Prostate gland (tissue), 2 donors: ENCODE data around the gene PCDHGA1. TPM values are rescaled to one million over a fixed set of nuclear protein-coding genes. Genes with fewer than 3 reads are reported as not detected.

Experiments
- DNase-seq: peaks from one replicate; pipeline ENCODE4 v3.0.0-alpha.2; 2019; ENCODE audit warnings: low spot score
- H3K27ac ChIP-seq, 2 donors: fragments of 200-600 bp; sonication (generic); 2 replicates each; pipeline ENCODE4 v1.5.1; 2017 to 2019
- H3K27me3 ChIP-seq: fragments of 200-600 bp; sonication (generic); replicated peaks from 2 replicates; pipeline ENCODE4 v1.5.1; 2019; ENCODE audit not compliant: insufficient read depth
- H3K36me3 ChIP-seq, 2 donors: fragments of 200-600 bp; sonication (generic); 1 replicate in 1 of 2; 2 replicates in 1 of 2; pipeline versions ENCODE4 v1.5.1 to v1.8.1; 2017 to 2019
- H3K4me1 ChIP-seq: fragments of 200-600 bp; sonication (generic); replicated peaks from 2 replicates; pipeline ENCODE4 v1.5.1; 2019
- H3K4me3 ChIP-seq, 2 donors: fragments of 200-600 bp; sonication (generic); 2 replicates each; pipeline ENCODE4 v1.5.1; 2017 to 2019
- H3K9me3 ChIP-seq: fragments of 200-600 bp; sonication (generic); 2 replicates; pipeline ENCODE4 v1.5.1; 2017
- CTCF ChIP-seq, 4 experiments: fragments of 200-600 bp in 2 of 4; fragments of 450-650 bp in 2 of 4; sonication (generic) in 2 of 4; IDR thresholded peaks; 1 replicate in 3 of 4; 2 replicates in 1 of 4; pipeline ENCODE4 v1.5.1; 2016 to 2019; ENCODE audit warnings: antibody characterized with exemption in 4 of 4, mild to moderate bottlenecking in 2 of 4, moderate library complexity in 2 of 4
- POLR2A ChIP-seq: fragments of 450-650 bp; IDR thresholded peaks from one replicate; pipeline ENCODE4 v1.6.1; 2016; ENCODE audit warnings: antibody characterized with exemption, mild to moderate bottlenecking
- POLR2AphosphoS5 ChIP-seq: sonication (generic); formaldehyde crosslinking; IDR thresholded peaks from one replicate; pipeline ENCODE4 v1.6.1; 2017; ENCODE audit warnings: antibody characterized with exemption
- WGBS: methylation state at CpG from one replicate; pipeline ENCODE4 v1.1.5; 2018; 5-methylcytosine and 5-hydroxymethylcytosine counted together
- intact Hi-C: fragments of 100-400 bp; cut with DNase I; formaldehyde crosslinking; loops from one replicate; pipeline ENCODE4 v1.14.2; 2022
- total RNA-seq, 2 donors: library from RNA; depleted of rRNA; stranded (reverse); fragments of >200 nt; gene quantifications; one replicate each; pipeline ENCODE4 v1.1.0, GENCODE V29; 2016

Gene PCDHGA1
- total RNA-seq, 2 donors from 2014 or later = 0.64 to 4.8 TPM

GRCh38 chr5:141496038-141496437 is 165.7 kb downstream of the PCDHGA1 start:
- H3K4me3 ChIP-seq = no peak overlapping the region
- no peaks in the 10 kb centered on the region for H3K27me3 ChIP-seq
- H3K9me3 ChIP-seq = no peaks in the 10 kb centered on the region
- H3K27ac ChIP-seq = no peak overlapping the region
- TF ChIP-seq POLR2A (no peak), POLR2AphosphoS5 (no peak), CTCF (IDR thresholded peaks at IDR 0.05) (no peak)
- 54% methylated on average over 4 of the region's 4 CpGs for WGBS
- intact Hi-C loops = no loop called here
- no peak for DNase-seq
- H3K36me3 ChIP-seq = no peaks in the 10 kb centered on the region
- no peaks in the 10 kb centered on the region for H3K4me1 ChIP-seq

- H3K4me1 ChIP-seq = no peaks in the 10 kb centered on the region
- TF ChIP-seq POLR2AphosphoS5 (no peak), CTCF (IDR thresholded peaks at IDR 0.05) (no peak), POLR2A (no peak)
- H3K36me3 ChIP-seq = no peaks in the 10 kb centered on the region
- H3K27ac ChIP-seq = no peak overlapping the region
- H3K27me3 ChIP-seq = no peaks in the 10 kb centered on the region
- no peak for DNase-seq
- no peak overlapping the region for H3K4me3 ChIP-seq
- H3K9me3 ChIP-seq = no peaks in the 10 kb centered on the region
- intact Hi-C loops = no loop called here
- WGBS = 73% methylated on average over 7 of the region's 7 CpGs
Observed at GRCh38 chr5:141501761-141502160, 171.4 kb downstream of the PCDHGA1 start.

GRCh38 chr5:141503681-141504080 is 173.4 kb downstream of the PCDHGA1 start:
- no peak for DNase-seq
- Histone ChIP-seq H3K36me3 (no peaks in the 10 kb centered on the region), H3K9me3 (no peaks in the 10 kb centered on the region), H3K27me3 (no peaks in the 10 kb centered on the region), H3K4me3 (no peak overlapping the region), H3K27ac (no peak overlapping the region), H3K4me1 (no peaks in the 10 kb centered on the region)
- no peak for TF ChIP-seq POLR2A
- no peak for TF ChIP-seq CTCF (IDR thresholded peaks at IDR 0.05)
- TF ChIP-seq POLR2AphosphoS5 = no peak
- WGBS = 100% methylated on average over 2 of the region's 2 CpGs
- intact Hi-C loops = no loop called here

GRCh38 chr5:141504216-141504615 is 173.9 kb downstream of the PCDHGA1 start:
- TF ChIP-seq POLR2AphosphoS5 = no peak
- TF ChIP-seq CTCF (IDR thresholded peaks at IDR 0.05) = no peak
- TF ChIP-seq POLR2A = no peak
- no peak for DNase-seq
- 92% methylated on average over 4 of the region's 4 CpGs for WGBS
- Histone ChIP-seq H3K27me3 (no peaks in the 10 kb centered on the region), H3K4me1 (no peaks in the 10 kb centered on the region), H3K4me3 (no peak overlapping the region), H3K27ac (no peak overlapping the region), H3K9me3 (no peaks in the 10 kb centered on the region), H3K36me3 (no peaks in the 10 kb centered on the region)
- intact Hi-C loops = no loop called here

GRCh38 chr5:141506381-141507155 is 176.3 kb downstream of the PCDHGA1 start:
- no peak for DNase-seq
- TF ChIP-seq POLR2AphosphoS5 (no peak), CTCF (IDR thresholded peaks at IDR 0.05) (no peak), POLR2A (no peak)
- intact Hi-C loops = no loop called here
- H3K9me3 ChIP-seq = no peaks in the 10 kb centered on the region
- H3K4me3 ChIP-seq = no peak overlapping the region
- peak overlapping the region in 1 of 2 donors; percentile 56 for H3K27ac ChIP-seq
- no peaks in the 10 kb centered on the region for H3K4me1 ChIP-seq
- WGBS = 69% methylated on average over 8 of the region's 8 CpGs
- H3K36me3 ChIP-seq = no peaks in the 10 kb centered on the region
- H3K27me3 ChIP-seq = no peaks in the 10 kb centered on the region
